Vagina (tissue), 2 donors: ENCODE data around the gene P2RY6. TPM values are rescaled to one million over a fixed set of nuclear protein-coding genes. Genes with fewer than 3 reads are reported as not detected.

ENCODE experiments used
- DNase-seq, 2 donors: peaks; one replicate each; pipeline ENCODE4 v3.0.0-alpha.2; 2017; ENCODE audit errors: extremely low spot score in 2 of 2
- H3K27ac ChIP-seq: fragments of 200-600 bp; sonication (generic); one replicate; pipeline ENCODE4 v1.5.1; 2019
- H3K27me3 ChIP-seq: fragments of 200-600 bp; sonication (generic); one replicate; pipeline ENCODE4 v1.5.1; 2019
- H3K36me3 ChIP-seq, 2 donors: fragments of 200-600 bp; sonication (generic); one replicate each; pipeline ENCODE4 v1.5.1; 2017 to 2019
- H3K4me1 ChIP-seq: fragments of 200-600 bp; sonication (generic); one replicate; pipeline ENCODE4 v1.5.1; 2019
- H3K4me3 ChIP-seq, 2 donors: fragments of 200-600 bp; sonication (generic); 1 replicate in 1 of 2; 2 replicates in 1 of 2; pipeline ENCODE4 v1.5.1; 2016 to 2019
- H3K9me3 ChIP-seq: fragments of 200-600 bp; sonication (generic); one replicate; pipeline ENCODE4 v1.5.1; 2019
- POLR2A ChIP-seq, 2 donors: fragments of 450-650 bp; IDR thresholded peaks; one replicate each; pipeline ENCODE4 v1.6.1; 2017; ENCODE audit warnings: antibody characterized with exemption in 2 of 2, mild to moderate bottlenecking in 2 of 2, moderate library complexity in 2 of 2
- POLR2AphosphoS5 ChIP-seq, 2 donors: sonication (generic); formaldehyde crosslinking; IDR thresholded peaks; one replicate each; pipeline ENCODE4 v1.9.0; 2017; ENCODE audit warnings: antibody characterized with exemption in 2 of 2, mild to moderate bottlenecking in 2 of 2, low read depth in 1 of 2; ENCODE audit not compliant: insufficient read depth in 1 of 2
- intact Hi-C: fragments of 100-400 bp; cut with DNase I; formaldehyde crosslinking; loops from one replicate; pipeline ENCODE4 v1.15.1; 2023
- total RNA-seq: library from RNA; depleted of rRNA; stranded (reverse); fragments of >200 nt; gene quantifications from one replicate; pipeline ENCODE4 v1.2.3, GENCODE V29; 2016
- TF ChIP-seq, protein P1 (sequence below), 3 experiments: fragments of 450-650 bp in 2 of 3; fragments of 200-600 bp in 1 of 3; sonication (generic) in 1 of 3; IDR thresholded peaks; one replicate each; pipeline ENCODE4 v1.5.1; 2017 to 2019; ENCODE audit warnings: antibody characterized with exemption in 3 of 3, mild to moderate bottlenecking in 2 of 3, moderate library complexity in 2 of 3

P2RY6 gene
- total RNA-seq, 1 donor from 2014 or later = 2.0 TPM

DNA sequence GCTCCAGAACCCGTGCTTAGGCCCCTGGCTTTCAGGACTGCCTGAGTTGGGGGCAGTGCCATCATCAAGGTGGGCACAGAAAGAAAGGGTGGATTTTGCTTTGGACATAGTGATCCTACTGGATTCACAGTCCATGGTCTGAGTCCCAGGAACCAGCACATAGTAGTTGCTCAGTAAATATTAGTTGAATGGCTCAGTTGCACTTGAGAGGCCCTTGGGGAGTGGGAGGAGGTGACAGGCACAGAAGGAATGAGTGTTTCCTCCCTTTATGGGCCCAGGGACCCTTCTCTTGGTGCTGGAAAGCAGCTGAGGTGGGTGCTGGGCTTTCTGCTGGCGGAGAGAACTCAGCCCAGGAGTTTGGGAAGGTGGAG, 52.5 kb downstream of the P2RY6 start:
- H3K27me3 ChIP-seq = no peaks in the 10 kb centered on the region
- DNase-seq = no peak
- H3K36me3 ChIP-seq = no peaks in the 10 kb centered on the region
- TF ChIP-seq, protein P1, sequence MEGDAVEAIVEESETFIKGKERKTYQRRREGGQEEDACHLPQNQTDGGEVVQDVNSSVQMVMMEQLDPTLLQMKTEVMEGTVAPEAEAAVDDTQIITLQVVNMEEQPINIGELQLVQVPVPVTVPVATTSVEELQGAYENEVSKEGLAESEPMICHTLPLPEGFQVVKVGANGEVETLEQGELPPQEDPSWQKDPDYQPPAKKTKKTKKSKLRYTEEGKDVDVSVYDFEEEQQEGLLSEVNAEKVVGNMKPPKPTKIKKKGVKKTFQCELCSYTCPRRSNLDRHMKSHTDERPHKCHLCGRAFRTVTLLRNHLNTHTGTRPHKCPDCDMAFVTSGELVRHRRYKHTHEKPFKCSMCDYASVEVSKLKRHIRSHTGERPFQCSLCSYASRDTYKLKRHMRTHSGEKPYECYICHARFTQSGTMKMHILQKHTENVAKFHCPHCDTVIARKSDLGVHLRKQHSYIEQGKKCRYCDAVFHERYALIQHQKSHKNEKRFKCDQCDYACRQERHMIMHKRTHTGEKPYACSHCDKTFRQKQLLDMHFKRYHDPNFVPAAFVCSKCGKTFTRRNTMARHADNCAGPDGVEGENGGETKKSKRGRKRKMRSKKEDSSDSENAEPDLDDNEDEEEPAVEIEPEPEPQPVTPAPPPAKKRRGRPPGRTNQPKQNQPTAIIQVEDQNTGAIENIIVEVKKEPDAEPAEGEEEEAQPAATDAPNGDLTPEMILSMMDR (IDR thresholded peaks at IDR 0.05) = no peak
- TF ChIP-seq POLR2A (IDR thresholded peaks at IDR 0.05) = no peak
- no peak for TF ChIP-seq POLR2AphosphoS5 (IDR thresholded peaks at IDR 0.05; ENCODE audit: insufficient read depth in 1 of 2, low read depth in 1 of 2)
- intact Hi-C loops = no loop called here
- H3K4me3 ChIP-seq = no peak overlapping the region
- no peaks in the 10 kb centered on the region for H3K9me3 ChIP-seq
- peaks cover 89% of the 10 kb centered on the region for H3K4me1 ChIP-seq
- H3K27ac ChIP-seq = peak overlapping the region; percentile 90

DNA sequence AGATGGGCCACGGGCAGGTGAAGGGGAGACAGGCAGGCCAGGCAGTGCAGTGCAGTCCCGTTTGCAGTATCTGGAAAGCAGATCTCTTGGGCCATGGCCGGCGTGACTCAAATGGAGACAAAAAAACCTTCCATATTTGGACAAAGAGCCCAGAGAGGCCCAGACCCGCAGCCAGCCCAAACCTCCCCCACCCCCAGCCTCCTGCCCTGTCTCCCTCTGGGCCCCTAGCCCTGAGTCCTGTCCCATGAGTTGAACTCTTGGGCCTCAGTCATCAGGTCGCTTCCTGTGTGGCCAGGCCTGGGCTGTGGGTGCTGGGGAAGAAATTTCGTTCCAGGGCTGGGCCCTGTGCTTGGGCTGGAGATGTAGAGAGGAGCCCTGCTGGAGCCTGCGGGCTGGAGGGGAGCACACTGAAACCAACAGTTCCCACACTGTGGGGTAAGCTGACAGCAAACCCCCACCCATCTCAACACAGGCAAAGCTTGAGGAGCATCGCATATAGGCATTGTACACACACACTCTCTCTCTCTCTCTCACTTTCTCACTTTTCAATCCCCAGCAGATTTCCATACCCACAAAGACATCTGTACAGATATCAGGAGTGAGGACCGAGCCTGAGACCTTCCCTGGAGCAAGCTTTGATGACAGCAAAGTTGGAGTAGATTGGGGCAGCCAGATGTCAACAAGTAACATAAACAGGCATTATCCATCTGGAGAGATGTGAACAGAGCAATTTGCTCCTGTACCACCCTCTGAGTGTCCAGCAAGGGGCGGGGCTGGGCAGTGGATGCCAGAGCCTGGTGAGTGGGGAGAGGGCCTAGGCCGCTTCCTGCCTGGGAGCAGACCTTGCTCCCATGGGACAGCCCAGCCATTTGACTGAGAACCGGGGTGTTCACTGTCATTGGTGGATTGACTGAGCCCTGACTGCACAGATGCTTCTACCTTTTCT, 53.2 kb downstream of the P2RY6 start:
- peaks cover 89% of the 10 kb centered on the region for H3K4me1 ChIP-seq
- no peak for DNase-seq
- TF ChIP-seq POLR2A (IDR thresholded peaks at IDR 0.05) = no peak
- TF ChIP-seq, protein P1 (IDR thresholded peaks at IDR 0.05) = no peak
- peak in 1 of 2 donors; percentile 64 for TF ChIP-seq POLR2AphosphoS5 (IDR thresholded peaks at IDR 0.05; ENCODE audit: insufficient read depth in 1 of 2, low read depth in 1 of 2)
- H3K27me3 ChIP-seq = no peaks in the 10 kb centered on the region
- H3K4me3 ChIP-seq = no peak overlapping the region
- H3K9me3 ChIP-seq = no peaks in the 10 kb centered on the region
- intact Hi-C loops = no loop called here
- peak overlapping the region; percentile 90 for H3K27ac ChIP-seq
- H3K36me3 ChIP-seq = no peaks in the 10 kb centered on the region

DNA sequence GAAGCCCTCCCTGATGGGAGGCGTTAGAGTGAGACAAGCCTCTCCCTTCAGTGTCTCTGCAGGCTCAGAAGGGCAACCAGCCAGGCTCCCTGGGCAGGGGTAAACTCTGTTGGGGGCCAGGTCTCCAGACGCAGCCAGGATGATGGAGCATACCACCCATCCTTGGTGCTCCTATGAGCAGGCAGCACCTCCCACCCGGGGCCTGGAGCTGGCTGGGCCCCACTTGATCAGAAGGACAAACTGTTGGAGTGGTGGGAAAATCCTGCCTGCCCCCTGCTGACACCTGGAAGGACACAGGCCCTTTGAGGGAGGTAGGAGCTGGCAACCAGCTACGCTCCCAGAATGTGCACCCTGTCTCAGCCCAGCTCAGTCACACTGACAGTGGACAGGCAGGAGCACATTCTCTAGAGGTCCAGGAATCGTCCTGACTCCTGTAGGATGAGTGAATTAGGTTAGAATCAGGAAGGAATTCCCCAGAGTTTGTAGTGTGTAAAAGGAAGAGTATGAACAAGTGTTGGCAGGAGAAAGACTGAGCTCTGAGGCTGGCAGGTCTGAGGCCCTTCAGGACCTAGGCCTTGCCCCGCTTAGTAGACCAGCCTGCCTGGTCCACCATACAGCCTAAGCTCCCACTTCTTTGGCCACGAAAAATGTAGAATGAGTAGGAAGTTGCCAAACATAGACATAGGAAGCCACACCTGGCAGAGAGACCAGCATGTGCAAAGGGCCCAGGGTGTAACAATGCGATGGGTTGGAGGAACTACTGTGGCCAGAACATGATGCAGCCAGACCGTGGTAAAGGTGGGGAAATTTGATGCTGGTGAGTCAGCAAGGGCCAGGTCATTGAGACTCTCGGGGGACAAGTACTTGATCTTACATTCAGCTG, 55.0 kb downstream of the P2RY6 start:
- Histone ChIP-seq H3K9me3 (no peaks in the 10 kb centered on the region), H3K27me3 (no peaks in the 10 kb centered on the region), H3K4me3 (no peak overlapping the region), H3K27ac (peak overlapping the region; percentile 90), H3K4me1 (peaks cover 90% of the 10 kb centered on the region), H3K36me3 (no peaks in the 10 kb centered on the region)
- TF ChIP-seq POLR2AphosphoS5 (IDR thresholded peaks at IDR 0.05; ENCODE audit: insufficient read depth in 1 of 2, low read depth in 1 of 2) (no peak), POLR2A (IDR thresholded peaks at IDR 0.05) (no peak)
- TF ChIP-seq, protein P1 (IDR thresholded peaks at IDR 0.05) = no peak
- intact Hi-C loops = no loop called here
- DNase-seq = no peak

DNA sequence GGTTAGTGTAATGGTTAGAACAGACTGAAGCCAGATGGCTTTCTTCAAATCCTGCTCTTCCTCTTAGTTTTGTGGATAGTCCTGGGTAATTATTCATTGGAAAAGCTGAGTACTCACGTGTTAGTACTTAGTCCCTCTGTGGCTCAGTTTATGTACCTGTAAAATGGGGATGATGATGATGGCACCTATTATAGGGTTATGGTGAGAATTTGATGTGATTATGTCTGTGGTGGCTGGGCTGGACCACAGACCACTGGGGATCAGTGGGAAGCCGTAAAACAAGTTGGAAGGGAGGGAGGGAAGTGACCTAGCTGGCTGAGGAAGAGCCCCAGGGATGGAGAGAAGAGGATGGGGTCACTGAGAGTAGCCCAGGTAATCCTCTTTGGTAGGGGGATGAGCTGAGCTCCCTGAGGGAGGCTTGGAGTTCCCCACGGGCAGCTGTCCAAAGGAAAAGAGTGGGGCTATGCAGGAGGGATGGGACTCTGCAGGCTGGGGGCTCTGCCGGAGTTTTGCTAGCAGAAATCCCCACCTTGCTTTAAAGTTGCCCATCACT, 55.8 kb downstream of the P2RY6 start:
- Histone ChIP-seq H3K27ac (peak overlapping the region; percentile 43), H3K4me1 (peaks cover 90% of the 10 kb centered on the region), H3K27me3 (no peaks in the 10 kb centered on the region), H3K36me3 (no peaks in the 10 kb centered on the region), H3K9me3 (no peaks in the 10 kb centered on the region), H3K4me3 (no peak overlapping the region)
- intact Hi-C loops = no loop called here
- no peak for DNase-seq
- TF ChIP-seq, protein P1 (IDR thresholded peaks at IDR 0.05) = no peak
- TF ChIP-seq POLR2A (IDR thresholded peaks at IDR 0.05) = no peak
